ENCODE measurements around the gene OPALIN. TPM values are rescaled to one million over a fixed set of nuclear protein-coding genes. Genes with fewer than 3 reads are reported as not detected.
A peak's percentile ranks its signal among the peaks of the same experiment; 100 is the strongest.

Gene OPALIN
- total RNA-seq, result not detected

DNA sequence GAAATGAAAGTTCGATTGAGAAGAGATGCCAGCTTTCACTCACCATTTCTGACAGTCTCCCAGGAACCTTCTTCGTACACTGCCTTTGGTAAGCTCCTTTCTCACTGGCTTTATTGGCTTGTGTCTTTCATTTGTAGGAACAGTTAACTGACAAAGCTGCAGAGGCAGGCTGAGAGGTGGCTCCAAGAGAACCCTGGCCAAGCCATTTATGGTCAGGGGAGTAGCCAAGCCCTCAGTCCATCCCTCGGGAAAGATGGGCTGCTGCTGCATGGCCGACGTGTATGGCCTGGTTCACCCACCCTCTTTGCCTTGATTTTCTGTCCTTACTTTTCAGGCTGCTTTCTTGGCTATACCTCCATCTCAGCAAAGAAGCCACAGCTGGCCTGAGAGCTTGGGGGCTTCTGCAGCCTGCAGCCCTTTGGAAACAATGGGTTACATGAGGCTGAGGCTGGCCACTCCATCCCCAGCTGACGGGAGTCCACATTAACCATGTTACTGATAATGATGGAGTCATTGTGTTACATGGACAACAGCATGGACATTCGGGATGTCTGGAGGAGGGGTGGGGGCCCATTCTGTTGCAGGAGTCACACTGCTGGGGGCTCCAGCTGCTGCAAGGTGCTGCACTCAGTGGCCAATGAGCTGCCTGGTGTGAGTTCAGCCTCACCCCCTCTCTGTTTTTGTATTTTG, at the start of gene OPALIN:
Gene OPALIN (minus strand): TSS at position 152 of the 690 bp plus-strand sequence. CDS start 106 bp downstream, at position 46.
- no peaks in the 10 kb centered on the region for H3K9me3 Mint-ChIP-seq
- H3K27me3 Mint-ChIP-seq, result peaks cover 15 to 32% of the 10 kb centered on the region in 2 donors
- H3K27ac Mint-ChIP-seq, result no peak within 1 kb of the TSS
- H3K36me3 Mint-ChIP-seq, result no peaks in the 10 kb centered on the region
- no peaks in the 10 kb centered on the region for H3K4me1 Mint-ChIP-seq (ENCODE audit: low read depth in 2 of 2)
- ATAC-seq, result no peak
- DNase-seq (ENCODE audit: low spot score), result no peak
- no peak within 1 kb of the TSS for H3K4me3 Mint-ChIP-seq

GRCh38 chr10:96408201-96408600, 49.4 kb upstream of the OPALIN start:
- no peaks in the 10 kb centered on the region for H3K36me3 Mint-ChIP-seq
- H3K27ac Mint-ChIP-seq, result no peak overlapping the region
- no peaks in the 10 kb centered on the region for H3K4me1 Mint-ChIP-seq (ENCODE audit: low read depth in 2 of 2)
- DNase-seq (ENCODE audit: low spot score) (no peak), ATAC-seq (no peak)
- peaks cover 43 to 60% of the 10 kb centered on the region in 2 donors for H3K27me3 Mint-ChIP-seq
- H3K9me3 Mint-ChIP-seq, result no peaks in the 10 kb centered on the region
- no peak overlapping the region for H3K4me3 Mint-ChIP-seq

DNA sequence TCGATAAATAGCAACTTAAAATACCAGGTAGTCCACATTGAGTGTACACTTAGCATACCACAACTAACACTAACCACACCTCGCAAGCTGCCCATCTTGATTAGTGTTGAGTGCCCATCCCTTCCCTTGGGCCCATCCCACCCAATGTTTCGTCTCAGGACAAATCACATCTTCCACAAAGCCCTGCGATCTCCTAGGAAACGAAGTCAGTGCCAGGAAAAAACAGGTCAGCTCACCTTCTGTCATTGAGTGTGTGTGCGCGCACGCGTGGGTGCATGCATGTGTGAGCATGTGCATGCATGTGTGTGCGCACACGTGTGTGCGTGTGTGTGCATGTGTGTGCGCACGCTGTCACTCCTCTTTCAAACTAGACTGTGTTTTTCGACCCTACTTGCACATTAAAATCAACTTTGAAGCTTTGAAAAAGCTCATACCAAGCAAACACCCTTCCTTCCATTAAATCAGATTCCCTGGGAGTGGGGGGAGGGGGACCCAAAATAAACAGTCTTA, 48.8 kb upstream of the OPALIN start:
- no peak for ATAC-seq
- peaks cover 43 to 61% of the 10 kb centered on the region in 2 donors for H3K27me3 Mint-ChIP-seq
- no peak overlapping the region for H3K4me3 Mint-ChIP-seq
- H3K27ac Mint-ChIP-seq, result no peak overlapping the region
- H3K4me1 Mint-ChIP-seq (ENCODE audit: low read depth in 2 of 2), result no peaks in the 10 kb centered on the region
- DNase-seq (ENCODE audit: low spot score), result no peak
- no peaks in the 10 kb centered on the region for H3K36me3 Mint-ChIP-seq
- no peaks in the 10 kb centered on the region for H3K9me3 Mint-ChIP-seq

- Mint-ChIP-seq H3K4me1 (ENCODE audit: low read depth in 2 of 2) (no peaks in the 10 kb centered on the region), H3K27me3 (peaks cover 42 to 62% of the 10 kb centered on the region in 2 donors), H3K9me3 (no peaks in the 10 kb centered on the region), H3K36me3 (no peaks in the 10 kb centered on the region), H3K27ac (no peak overlapping the region), H3K4me3 (no peak overlapping the region)
- ATAC-seq (no peak), DNase-seq (ENCODE audit: low spot score) (no peak)
These were observed 47.3 kb upstream of the OPALIN start for GRCh38 chr10:96406091-96406490.

DNA sequence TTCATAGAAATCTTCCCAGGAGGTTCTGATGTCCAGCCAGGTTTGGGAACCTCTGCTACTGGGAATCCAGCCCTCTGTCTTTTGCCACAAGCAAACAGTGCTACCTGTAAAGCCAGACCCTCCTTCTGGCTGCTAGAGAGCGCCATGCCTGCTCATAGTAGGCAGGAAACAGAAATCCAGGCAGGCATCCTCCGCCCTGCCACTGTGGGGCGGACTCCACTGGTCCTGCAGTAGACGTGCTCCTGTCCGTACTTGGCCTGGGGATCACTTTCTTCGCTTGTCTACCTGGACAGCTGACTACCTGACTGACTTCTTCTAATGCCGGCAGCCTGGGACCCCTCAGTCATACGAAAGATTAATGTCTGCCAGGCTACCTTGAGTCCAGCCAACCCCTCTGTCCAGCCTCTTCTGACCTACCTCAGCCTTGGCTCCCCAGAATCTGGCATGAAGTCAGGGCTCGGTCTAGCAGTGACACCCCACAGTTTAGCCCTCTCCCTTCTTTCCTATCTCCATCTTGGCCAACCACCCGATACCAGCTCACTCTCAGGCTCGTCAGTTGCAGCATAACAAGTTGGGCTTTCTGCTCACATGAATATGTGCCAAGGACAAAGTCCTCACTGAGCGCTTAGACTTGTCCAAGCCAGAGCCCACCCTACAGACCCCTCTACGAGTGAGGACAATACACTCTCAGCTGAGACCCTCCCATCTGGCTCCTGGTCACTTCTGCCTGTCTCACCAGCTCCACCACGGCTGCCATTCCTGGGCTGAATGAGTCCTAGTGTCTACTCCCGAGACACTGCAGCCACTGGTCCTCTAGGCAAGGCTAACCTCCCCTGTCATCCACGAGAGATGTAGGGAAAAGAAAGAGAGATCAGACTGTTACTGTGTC, 43.9 kb upstream of the OPALIN start:
- ATAC-seq (no peak), DNase-seq (ENCODE audit: low spot score) (no peak)
- Mint-ChIP-seq H3K4me1 (ENCODE audit: low read depth in 2 of 2) (no peaks in the 10 kb centered on the region), H3K27ac (no peak overlapping the region), H3K36me3 (no peaks in the 10 kb centered on the region), H3K9me3 (no peaks in the 10 kb centered on the region), H3K27me3 (peaks cover 53 to 54% of the 10 kb centered on the region in 2 donors), H3K4me3 (no peak overlapping the region)

GRCh38 chr10:96401036-96401435, 42.2 kb upstream of the OPALIN start:
- no peaks in the 10 kb centered on the region for H3K36me3 Mint-ChIP-seq
- ATAC-seq (no peak), DNase-seq (ENCODE audit: low spot score) (no peak)
- peaks cover 6 to 7% of the 10 kb centered on the region in 2 donors for H3K4me1 Mint-ChIP-seq (ENCODE audit: low read depth in 2 of 2)
- no peaks in the 10 kb centered on the region for H3K9me3 Mint-ChIP-seq
- H3K27me3 Mint-ChIP-seq, result peaks cover 43 to 44% of the 10 kb centered on the region in 2 donors
- no peak overlapping the region for H3K27ac Mint-ChIP-seq
- no peak overlapping the region for H3K4me3 Mint-ChIP-seq

GRCh38 chr10:96400465-96400864, 41.7 kb upstream of the OPALIN start:
- Mint-ChIP-seq H3K9me3 (no peaks in the 10 kb centered on the region), H3K4me3 (no peak overlapping the region), H3K27me3 (peaks cover 40 to 44% of the 10 kb centered on the region in 2 donors), H3K4me1 (ENCODE audit: low read depth in 2 of 2) (peaks cover 6 to 11% of the 10 kb centered on the region in 2 donors), H3K27ac (no peak overlapping the region), H3K36me3 (no peaks in the 10 kb centered on the region)
- DNase-seq (ENCODE audit: low spot score), result no peak
- no peak for ATAC-seq

- ATAC-seq (no peak), DNase-seq (ENCODE audit: low spot score) (no peak)
- H3K9me3 Mint-ChIP-seq, result no peaks in the 10 kb centered on the region
- H3K4me3 Mint-ChIP-seq, result no peak overlapping the region
- peaks cover 6 to 11% of the 10 kb centered on the region in 2 donors for H3K4me1 Mint-ChIP-seq (ENCODE audit: low read depth in 2 of 2)
- H3K27ac Mint-ChIP-seq, result no peak overlapping the region
- no peaks in the 10 kb centered on the region for H3K36me3 Mint-ChIP-seq
- peaks cover 31 to 35% of the 10 kb centered on the region in 2 donors for H3K27me3 Mint-ChIP-seq
These were observed 39.1 kb upstream of the OPALIN start for GRCh38 chr10:96397902-96398301.

DNA sequence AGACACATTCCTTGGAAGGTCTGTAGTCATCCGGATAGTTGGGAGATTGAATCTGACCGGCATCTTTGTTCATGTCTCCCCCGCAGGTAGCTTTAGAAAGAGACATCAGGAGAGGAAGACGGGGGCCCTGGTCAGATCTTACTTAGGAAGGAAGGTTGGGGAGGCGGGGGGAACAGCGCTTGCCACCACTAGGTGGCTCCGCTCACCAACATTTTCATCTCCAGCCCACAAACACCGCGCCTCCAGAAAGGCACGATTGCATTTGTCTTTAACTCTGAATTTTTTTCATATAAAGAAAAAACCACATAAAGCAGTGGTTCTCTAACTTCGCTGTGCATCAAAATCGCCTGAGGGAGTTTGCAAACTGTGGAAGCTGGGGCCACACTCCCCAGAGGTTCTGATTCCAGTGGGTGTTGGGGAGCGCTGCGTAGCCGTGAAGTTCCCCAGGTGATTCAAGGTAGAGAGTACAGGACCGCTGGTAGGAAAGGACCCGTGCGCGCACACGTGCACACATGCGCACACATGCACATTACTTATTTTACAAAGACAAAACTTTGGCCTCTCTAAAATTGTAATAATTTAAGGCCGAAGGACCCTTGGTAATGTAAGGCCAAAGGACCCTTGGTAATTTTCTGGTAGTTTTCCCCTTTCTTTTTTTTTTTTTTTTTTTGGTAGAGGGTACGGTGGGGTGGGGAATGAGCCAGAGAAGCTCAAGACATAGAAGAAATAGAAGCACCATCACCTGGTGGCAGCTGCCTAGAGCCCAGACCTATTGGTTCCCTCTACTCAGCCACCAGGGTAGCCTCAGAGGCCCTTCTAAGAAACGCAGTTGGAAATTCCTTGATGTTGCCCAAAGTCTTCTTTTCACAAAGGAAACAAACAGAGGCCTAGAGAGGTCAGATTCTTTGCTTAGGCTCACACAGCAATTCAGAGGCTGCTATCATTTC, 37.4 kb upstream of the OPALIN start:
- Mint-ChIP-seq H3K36me3 (no peaks in the 10 kb centered on the region), H3K27ac (no peak overlapping the region), H3K27me3 (peaks cover 24 to 29% of the 10 kb centered on the region in 2 donors), H3K9me3 (no peaks in the 10 kb centered on the region), H3K4me3 (no peak overlapping the region), H3K4me1 (ENCODE audit: low read depth in 2 of 2) (peaks cover 6 to 11% of the 10 kb centered on the region in 2 donors)
- ATAC-seq (peak; percentile 68 to 73), DNase-seq (ENCODE audit: low spot score) (no peak)

DNA sequence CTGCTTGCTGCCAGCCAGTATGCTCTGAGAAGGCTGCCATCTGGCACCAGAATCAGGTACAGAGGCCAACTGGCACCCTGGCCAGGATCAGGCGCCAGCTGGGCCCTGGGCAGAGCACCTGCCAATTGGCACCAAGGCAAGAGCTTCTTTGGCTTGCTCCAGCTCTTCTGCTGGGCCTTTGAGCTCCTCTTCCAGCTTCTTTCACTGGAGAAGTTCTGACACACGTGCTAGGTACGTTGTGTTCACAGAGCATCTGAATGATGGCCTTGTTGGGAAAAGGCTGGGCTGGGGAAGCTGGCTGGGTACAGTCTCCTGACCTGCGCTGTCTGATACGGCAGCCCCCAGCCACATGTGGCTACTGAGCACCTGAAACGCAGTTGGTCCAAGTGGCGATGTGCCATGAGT, 31.7 kb upstream of the OPALIN start:
- no peak overlapping the region for H3K27ac Mint-ChIP-seq
- H3K4me3 Mint-ChIP-seq, result no peak overlapping the region
- no peaks in the 10 kb centered on the region for H3K9me3 Mint-ChIP-seq
- ATAC-seq, result no peak
- no peaks in the 10 kb centered on the region for H3K4me1 Mint-ChIP-seq (ENCODE audit: low read depth in 2 of 2)
- peaks cover 13 to 39% of the 10 kb centered on the region in 2 donors for H3K27me3 Mint-ChIP-seq
- no peaks in the 10 kb centered on the region for H3K36me3 Mint-ChIP-seq
- DNase-seq (ENCODE audit: low spot score), result no peak

DNA sequence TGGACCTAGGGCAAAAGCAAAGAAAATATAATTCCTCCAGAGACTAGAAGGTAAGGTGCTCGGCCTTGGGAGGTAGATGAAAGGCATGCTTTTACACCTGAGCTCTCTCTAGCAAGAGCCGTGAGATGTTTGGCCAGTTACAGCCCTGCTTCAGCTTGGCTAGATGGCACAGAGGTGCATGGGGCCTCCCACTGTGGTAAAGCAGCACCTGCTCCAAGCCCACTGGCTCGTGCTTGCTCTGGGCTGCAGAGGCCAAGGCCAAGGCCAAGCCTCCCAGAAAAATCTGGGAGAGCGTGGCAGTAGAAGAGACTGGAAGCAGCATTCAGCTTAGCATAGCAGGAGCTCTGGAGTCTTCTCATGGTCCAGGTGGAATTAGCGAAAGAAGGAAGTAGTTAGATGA, 31.0 kb upstream of the OPALIN start:
- DNase-seq (ENCODE audit: low spot score) (no peak), ATAC-seq (peak in 1 of 2 donors; percentile 50)
- Mint-ChIP-seq H3K4me1 (ENCODE audit: low read depth in 2 of 2) (no peaks in the 10 kb centered on the region), H3K27me3 (peaks cover 13 to 38% of the 10 kb centered on the region in 2 donors), H3K27ac (no peak overlapping the region), H3K36me3 (no peaks in the 10 kb centered on the region), H3K9me3 (no peaks in the 10 kb centered on the region), H3K4me3 (no peak overlapping the region)

- H3K27ac Mint-ChIP-seq, result no peak overlapping the region
These were observed 28.8 kb upstream of the OPALIN start for GRCh38 chr10:96387601-96388000.

GRCh38 chr10:96387161-96387560, 28.4 kb upstream of the OPALIN start:
- Mint-ChIP-seq H3K4me1 (ENCODE audit: low read depth in 2 of 2) (no peaks in the 10 kb centered on the region), H3K9me3 (no peaks in the 10 kb centered on the region), H3K27ac (no peak overlapping the region), H3K4me3 (no peak overlapping the region), H3K27me3 (peaks cover 18 to 30% of the 10 kb centered on the region in 2 donors), H3K36me3 (no peaks in the 10 kb centered on the region)
- ATAC-seq (no peak), DNase-seq (ENCODE audit: low spot score) (no peak)

More at GRCh38 chr10:96387601-96388000, 28.8 kb upstream of the OPALIN start:
- no peaks in the 10 kb centered on the region for H3K36me3 Mint-ChIP-seq
- no peak overlapping the region for H3K4me3 Mint-ChIP-seq
- H3K9me3 Mint-ChIP-seq, result no peaks in the 10 kb centered on the region
- H3K27me3 Mint-ChIP-seq, result peaks cover 17 to 30% of the 10 kb centered on the region in 2 donors
- ATAC-seq (no peak), DNase-seq (ENCODE audit: low spot score) (no peak)
- H3K4me1 Mint-ChIP-seq (ENCODE audit: low read depth in 2 of 2), result no peaks in the 10 kb centered on the region

Measured in natural killer cell treated with Interleukin-12 subunit alpha and Interleukin-12 subunit beta and Interleukin-15 and Interleukin-18, amount 100 ng/mL, for 72 hours (primary cell).